Panc1 (cell line): ENCODE data around the gene MSANTD1.

Experiments
- CTCF ChIP-seq: fragments of 450-650 bp; IDR thresholded peaks from 2 replicates; pipeline ENCODE4 v1.5.1; 2017; ENCODE audit warnings: mild to moderate bottlenecking
- POLR2AphosphoS5 ChIP-seq: IDR thresholded peaks from 2 replicates; pipeline ENCODE4 v1.6.1; 2012; ENCODE audit warnings: mild to moderate bottlenecking, low read depth, low read length, moderate library complexity
- REST ChIP-seq, 2 experiments: IDR thresholded peaks; 2 replicates each; pipeline ENCODE4 v1.6.1; 2011 to 2012; ENCODE audit warnings: low read depth in 2 of 2, control low read depth in 1 of 2, low read length in 1 of 2, mild to moderate bottlenecking in 1 of 2, moderate library complexity in 1 of 2; ENCODE audit not compliant: insufficient read depth in 1 of 2
- TCF7L2 ChIP-seq: IDR thresholded peaks from 2 replicates; pipeline ENCODE4 v1.6.1; 2011; ENCODE audit warnings: mild to moderate bottlenecking, low read depth, low read length, inconsistent platforms

GRCh38 chr4:3243136-3243780 is 5.7 kb upstream of the MSANTD1 start:
- TF ChIP-seq CTCF: no peak
- no peak for TF ChIP-seq POLR2AphosphoS5
- TF ChIP-seq REST (IDR thresholded peaks at IDR 0.05; ENCODE audit: insufficient read depth in 1 of 2, low read depth in 2 of 2, low read length in 1 of 2): no peak
- no peak for TF ChIP-seq TCF7L2
